C1 segment of cervical spinal cord (tissue), 14 donors: Measurements from ENCODE around the gene PDGFRB.

ENCODE experiments used
- DNase-seq, 14 donors: peaks; one replicate each; lab custom pipeline; 2025; lab: John Stamatoyannopoulos, UW

The PDGFRB gene

GRCh38 chr5:150163547-150164059 is 8.0 kb upstream of the PDGFRB start:
- DNase-seq, result peak in 1 of 14 donors; percentile 8

- DNase-seq, result no peak
Observed at GRCh38 chr5:150163035-150163434, 7.4 kb upstream of the PDGFRB start.

- DNase-seq, result no peak
Observed at GRCh38 chr5:150162142-150162513, 6.5 kb upstream of the PDGFRB start.

- DNase-seq, result peak in 11 of 14 donors; percentile 22 to 80 (median 53)
Observed at GRCh38 chr5:150161242-150162141, 5.8 kb upstream of the PDGFRB start.

GRCh38 chr5:150160448-150161081 is 4.9 kb upstream of the PDGFRB start:
- DNase-seq, result no peak

GRCh38 chr5:150159741-150160179 is 4.1 kb upstream of the PDGFRB start:
- DNase-seq, result no peak

GRCh38 chr5:150159031-150159430 is 3.4 kb upstream of the PDGFRB start:
- no peak for DNase-seq

GRCh38 chr5:150158170-150158949 is 2.7 kb upstream of the PDGFRB start:
- DNase-seq, result no peak

GRCh38 chr5:150157168-150157567 is 1.5 kb upstream of the PDGFRB start:
- no peak for DNase-seq

GRCh38 chr5:150156540-150156939 is 895 bp upstream of the PDGFRB start:
- DNase-seq, result no peak

- no peak for DNase-seq
Observed at GRCh38 chr5:150156027-150156368, 353 bp upstream of the PDGFRB start.

- peak in 1 of 14 donors; percentile 17 for DNase-seq
Observed at GRCh38 chr5:150154618-150155128, 972 bp downstream of the PDGFRB start.

GRCh38 chr5:150153957-150154617 is 1.6 kb downstream of the PDGFRB start:
- no peak for DNase-seq

GRCh38 chr5:150153483-150153882 is 2.2 kb downstream of the PDGFRB start:
- no peak for DNase-seq

- DNase-seq, result no peak
Observed at GRCh38 chr5:150152636-150153462, 2.8 kb downstream of the PDGFRB start.

GRCh38 chr5:150149618-150150017 is 6.0 kb downstream of the PDGFRB start:
- DNase-seq, result no peak

GRCh38 chr5:150148117-150148927 is 7.3 kb downstream of the PDGFRB start:
- peak in 3 of 14 donors; percentile 20 to 49 (median 44) for DNase-seq

- peak in 4 of 14 donors; percentile 8 to 39 (median 24) for DNase-seq
Observed at GRCh38 chr5:150147670-150148069, 8.0 kb downstream of the PDGFRB start.

GRCh38 chr5:150146862-150147601 is 8.6 kb downstream of the PDGFRB start:
- DNase-seq, result peak in 7 of 14 donors; percentile 26 to 63 (median 51)
